ENCODE data around the gene PARD3. TPM values are rescaled to one million over a fixed set of nuclear protein-coding genes. Genes with fewer than 3 reads are reported as not detected.

PARD3 gene
- total RNA-seq, 2 experiments from 2014 or later = 2.2 to 2.8 TPM

DNA sequence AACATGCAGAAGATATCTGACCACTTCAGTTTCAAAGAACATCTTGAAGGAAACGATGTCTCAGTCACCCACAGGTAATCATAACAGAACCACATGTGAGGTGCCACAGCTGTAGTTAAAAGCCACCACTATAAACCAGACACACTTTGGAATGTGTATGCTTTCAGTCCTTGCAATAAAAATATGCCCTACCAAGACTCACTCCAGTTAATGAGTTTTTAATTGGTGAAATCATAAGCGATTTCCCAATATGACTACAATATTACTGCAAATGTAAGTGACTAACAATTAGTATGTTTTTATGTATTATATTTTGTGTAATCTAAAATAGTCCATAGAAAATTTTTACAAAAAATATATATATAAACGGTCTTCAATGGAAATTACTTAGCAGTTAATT lies 428.2 kb downstream of the PARD3 start:
- no peak overlapping the region for H3K4me3 Mint-ChIP-seq
- no peak overlapping the region for H3K27ac Mint-ChIP-seq
- intact Hi-C loops (cut with DNase I, micrococcal nuclease) = no loop called here
- no peaks in the 10 kb centered on the region for H3K36me3 Mint-ChIP-seq (ENCODE audit: low read depth)
- no peaks in the 10 kb centered on the region for H3K4me1 Mint-ChIP-seq
- no peaks in the 10 kb centered on the region for H3K27me3 Mint-ChIP-seq
- ATAC-seq = no peak
- DNase-seq = no peak
- ChIA-PET CTCF (interaction anchor here (0.6 kb wide), 1 partner anchor 1039 kb away, joined by 3 read pairs; no protein-coding TSS in a partner anchor), POLR2A (no interaction called here)
- no peaks in the 10 kb centered on the region for H3K9me3 Mint-ChIP-seq (ENCODE audit: low read depth)

DNA sequence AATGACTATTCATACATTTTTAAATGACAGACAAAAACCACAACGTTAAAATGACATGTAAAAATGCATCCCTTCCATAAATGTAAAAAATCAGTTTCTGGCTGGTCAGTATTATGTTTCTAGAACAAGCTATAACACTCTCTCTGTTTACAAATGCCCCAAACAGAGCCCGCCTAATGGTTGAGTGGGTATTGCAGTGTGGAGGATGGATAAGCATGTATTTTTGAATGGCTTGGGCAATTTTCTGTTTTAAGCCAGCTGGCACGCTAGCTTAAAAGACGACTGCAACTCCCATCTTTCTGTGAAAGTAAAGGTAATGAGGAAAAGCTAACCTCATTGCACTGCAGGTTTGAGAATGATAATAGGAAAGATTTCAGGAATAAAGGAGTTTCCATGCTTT lies 430.7 kb downstream of the PARD3 start:
- ChIA-PET CTCF (no interaction called here), POLR2A (no interaction called here)
- H3K4me1 Mint-ChIP-seq = no peaks in the 10 kb centered on the region
- no peak overlapping the region for H3K4me3 Mint-ChIP-seq
- H3K27ac Mint-ChIP-seq = no peak overlapping the region
- intact Hi-C loops (cut with DNase I, micrococcal nuclease) = no loop called here
- no peaks in the 10 kb centered on the region for H3K9me3 Mint-ChIP-seq (ENCODE audit: low read depth)
- no peaks in the 10 kb centered on the region for H3K36me3 Mint-ChIP-seq (ENCODE audit: low read depth)
- no peak for DNase-seq
- no peak for ATAC-seq
- no peaks in the 10 kb centered on the region for H3K27me3 Mint-ChIP-seq

DNA sequence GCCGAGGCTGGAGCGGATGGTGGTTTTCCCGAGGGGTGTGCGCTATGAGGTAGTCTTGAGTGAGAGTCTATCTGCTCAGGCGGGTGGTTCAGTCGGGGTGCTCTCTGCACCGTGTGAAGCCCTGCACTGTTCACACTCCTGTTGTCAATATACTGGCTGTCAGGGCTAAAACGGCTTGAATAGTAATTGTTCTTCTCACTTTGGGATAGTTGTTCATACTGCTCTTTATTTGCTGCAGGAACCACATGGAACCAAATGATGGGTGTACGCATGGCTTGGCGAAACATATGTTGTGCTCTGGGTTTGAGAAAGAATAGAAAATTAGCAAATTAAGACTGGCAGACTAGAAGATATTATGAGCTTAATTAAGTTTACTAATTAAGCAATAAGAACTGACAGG lies 432.5 kb downstream of the PARD3 start:
- ChIA-PET POLR2A (no interaction called here), CTCF (no interaction called here)
- no peaks in the 10 kb centered on the region for H3K4me1 Mint-ChIP-seq
- ATAC-seq (no peak), DNase-seq (no peak)
- no peaks in the 10 kb centered on the region for H3K27me3 Mint-ChIP-seq
- no peaks in the 10 kb centered on the region for H3K36me3 Mint-ChIP-seq (ENCODE audit: low read depth)
- intact Hi-C loops (cut with DNase I, micrococcal nuclease) = no loop called here
- H3K4me3 Mint-ChIP-seq = no peak overlapping the region
- H3K27ac Mint-ChIP-seq = no peak overlapping the region
- no peaks in the 10 kb centered on the region for H3K9me3 Mint-ChIP-seq (ENCODE audit: low read depth)

DNA sequence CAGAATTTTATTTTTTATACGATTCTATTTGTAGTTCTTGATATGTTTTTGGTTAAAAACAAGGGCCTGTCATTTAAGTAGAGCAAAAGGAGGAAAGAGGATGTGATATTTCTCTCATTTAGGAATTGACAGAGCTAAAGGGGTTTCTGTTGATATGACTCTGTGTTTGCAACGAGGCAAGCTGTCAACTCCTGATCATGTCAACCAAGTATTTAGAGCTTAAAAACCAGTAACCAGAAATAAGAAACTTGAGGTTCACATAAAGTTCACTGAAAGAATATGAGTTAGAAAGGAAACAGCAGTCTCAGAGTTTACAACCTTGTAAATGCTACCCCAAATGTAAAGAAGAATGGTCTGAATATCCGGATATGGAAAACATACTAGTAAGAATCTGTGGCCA lies 434.2 kb downstream of the PARD3 start:
- POLR2A ChIA-PET = no interaction called here
- Mint-ChIP-seq H3K27ac (no peak overlapping the region), H3K4me1 (no peaks in the 10 kb centered on the region), H3K4me3 (no peak overlapping the region), H3K36me3 (ENCODE audit: low read depth) (no peaks in the 10 kb centered on the region), H3K9me3 (ENCODE audit: low read depth) (no peaks in the 10 kb centered on the region), H3K27me3 (no peaks in the 10 kb centered on the region)
- ATAC-seq (no peak), DNase-seq (no peak)
- CTCF ChIA-PET = no interaction called here
- intact Hi-C loops (cut with DNase I, micrococcal nuclease) = no loop called here

DNA sequence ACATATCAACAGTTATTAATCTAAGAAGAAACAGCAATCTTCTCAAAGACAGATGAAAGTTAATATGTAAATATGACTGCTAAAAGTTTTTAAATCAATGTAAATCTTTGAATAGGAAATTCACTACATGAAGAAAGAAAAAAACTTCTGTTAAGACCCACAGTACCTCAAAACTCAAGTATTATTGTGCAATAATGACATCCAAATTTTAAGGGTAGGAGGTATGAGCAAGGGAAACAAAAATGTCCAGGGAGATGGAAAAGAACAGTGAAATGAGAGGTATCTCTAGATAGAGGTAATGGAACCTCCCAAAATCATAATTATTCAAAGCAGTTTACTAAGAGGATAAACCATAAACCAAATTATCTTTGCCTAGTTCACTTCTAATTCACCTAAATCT lies 436.8 kb downstream of the PARD3 start:
- no peak for ATAC-seq
- intact Hi-C loops (cut with DNase I, micrococcal nuclease) = no loop called here

GRCh38 chr10:34377833-34378232 lies 437.3 kb downstream of the PARD3 start:
- intact Hi-C loops (cut with DNase I, micrococcal nuclease) = no loop called here
- CTCF ChIA-PET = no interaction called here
- Mint-ChIP-seq H3K27me3 (peaks cover 2% of the 10 kb centered on the region), H3K4me3 (no peak overlapping the region), H3K27ac (no peak overlapping the region), H3K4me1 (peaks cover 5% of the 10 kb centered on the region), H3K36me3 (ENCODE audit: low read depth) (no peaks in the 10 kb centered on the region), H3K9me3 (ENCODE audit: low read depth) (no peaks in the 10 kb centered on the region)
- POLR2A ChIA-PET = interaction anchor here (0.6 kb wide), 1 partner anchor 35 kb away, joined by 4 read pairs; no protein-coding TSS in a partner anchor
- ATAC-seq = no peak
- no peak for DNase-seq

More for the DNA sequence above, 436.8 kb downstream of the PARD3 start:
- DNase-seq = no peak
- Mint-ChIP-seq H3K27ac (no peak overlapping the region), H3K9me3 (ENCODE audit: low read depth) (no peaks in the 10 kb centered on the region), H3K27me3 (peaks cover 2% of the 10 kb centered on the region), H3K36me3 (ENCODE audit: low read depth) (no peaks in the 10 kb centered on the region), H3K4me3 (no peak overlapping the region), H3K4me1 (peaks cover 5% of the 10 kb centered on the region)
- POLR2A ChIA-PET = interaction anchor here (0.6 kb wide), 1 partner anchor 35 kb away, joined by 4 read pairs; no protein-coding TSS in a partner anchor
- CTCF ChIA-PET = no interaction called here

DNA sequence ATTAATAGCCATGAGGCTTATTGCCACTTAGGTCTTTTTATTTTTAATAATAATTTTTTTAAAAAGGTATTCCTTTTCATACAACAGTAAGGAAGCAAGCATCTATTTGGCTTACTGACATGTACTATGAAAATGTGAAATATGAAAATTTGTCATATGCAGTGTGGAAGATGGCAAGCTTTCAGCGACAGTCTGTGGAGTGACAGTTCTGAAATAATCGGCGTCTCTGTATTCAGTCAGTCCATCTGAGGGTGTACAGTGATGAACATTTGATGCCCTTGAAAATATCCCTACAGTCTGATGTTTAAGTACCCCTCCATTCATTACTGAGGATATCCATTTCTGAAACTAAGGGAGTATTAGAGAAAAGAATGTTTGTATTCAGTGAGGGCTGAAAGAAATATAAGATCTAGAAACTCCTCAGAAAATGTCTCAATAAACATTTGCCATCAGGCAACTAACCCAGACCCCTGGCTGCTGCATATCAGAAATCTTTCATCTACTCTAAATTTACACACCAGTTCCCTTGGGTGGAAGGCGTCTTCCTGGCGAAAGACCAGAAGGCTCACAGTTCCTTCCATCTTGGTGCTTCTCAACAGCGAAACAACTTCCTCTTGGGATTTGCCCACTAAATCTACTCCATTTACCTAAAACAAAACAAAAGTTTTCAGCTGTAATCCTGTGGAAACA lies 440.6 kb downstream of the PARD3 start:
- H3K27ac Mint-ChIP-seq = no peak overlapping the region
- no peak overlapping the region for H3K4me3 Mint-ChIP-seq
- H3K27me3 Mint-ChIP-seq = peaks cover 2% of the 10 kb centered on the region
- ATAC-seq (no peak), DNase-seq (no peak)
- intact Hi-C loops (cut with DNase I, micrococcal nuclease) = no loop called here
- no peaks in the 10 kb centered on the region for H3K9me3 Mint-ChIP-seq (ENCODE audit: low read depth)
- ChIA-PET CTCF (no interaction called here), POLR2A (no interaction called here)
- H3K36me3 Mint-ChIP-seq (ENCODE audit: low read depth) = no peaks in the 10 kb centered on the region
- H3K4me1 Mint-ChIP-seq = peaks cover 9% of the 10 kb centered on the region

DNA sequence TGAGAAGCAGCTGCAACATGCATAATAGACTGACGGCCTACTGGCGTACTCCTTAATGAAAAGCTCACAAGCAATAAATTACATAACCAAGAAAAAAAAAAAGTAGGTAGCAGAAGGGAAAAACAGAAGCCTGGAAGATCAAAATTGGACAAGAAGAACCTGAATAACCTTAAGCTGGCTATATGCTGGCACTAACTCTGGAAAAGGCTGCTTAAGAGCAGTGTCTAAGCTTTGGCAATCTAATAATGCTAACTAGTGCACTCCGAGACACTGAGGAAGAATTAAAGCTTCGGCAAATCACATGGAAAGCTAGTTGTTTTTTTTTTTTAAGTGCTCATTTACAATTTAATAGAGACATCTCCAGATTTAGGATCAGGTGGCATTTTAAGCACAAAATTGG lies 441.9 kb downstream of the PARD3 start:
- DNase-seq = no peak
- H3K4me1 Mint-ChIP-seq = peaks cover 10% of the 10 kb centered on the region
- intact Hi-C loops (cut with DNase I, micrococcal nuclease) = no loop called here
- POLR2A ChIA-PET = no interaction called here
- no peak for ATAC-seq
- H3K36me3 Mint-ChIP-seq (ENCODE audit: low read depth) = no peaks in the 10 kb centered on the region
- H3K27me3 Mint-ChIP-seq = peaks cover 2% of the 10 kb centered on the region
- H3K27ac Mint-ChIP-seq = no peak overlapping the region
- no peaks in the 10 kb centered on the region for H3K9me3 Mint-ChIP-seq (ENCODE audit: low read depth)
- CTCF ChIA-PET = interaction anchor here (0.6 to 0.9 kb wide), 3 partner anchors 9 to 461 kb away, joined by 3 to 4 read pairs (median 3); no protein-coding TSS in a partner anchor
- H3K4me3 Mint-ChIP-seq = no peak overlapping the region

GRCh38 chr10:34372509-34372908 lies 442.6 kb downstream of the PARD3 start:
- ATAC-seq = no peak
- H3K4me3 Mint-ChIP-seq = no peak overlapping the region
- ChIA-PET CTCF (interaction anchor here (0.9 kb wide), 1 partner anchor 8 kb away, joined by 3 read pairs; no protein-coding TSS in a partner anchor), POLR2A (no interaction called here)
- H3K27me3 Mint-ChIP-seq = peaks cover 4% of the 10 kb centered on the region
- no peak overlapping the region for H3K27ac Mint-ChIP-seq
- H3K36me3 Mint-ChIP-seq (ENCODE audit: low read depth) = no peaks in the 10 kb centered on the region
- intact Hi-C loops (cut with DNase I, micrococcal nuclease) = no loop called here
- DNase-seq = no peak
- no peaks in the 10 kb centered on the region for H3K9me3 Mint-ChIP-seq (ENCODE audit: low read depth)
- peaks cover 10% of the 10 kb centered on the region for H3K4me1 Mint-ChIP-seq

- POLR2A ChIA-PET = no interaction called here
- H3K9me3 Mint-ChIP-seq (ENCODE audit: low read depth) = no peaks in the 10 kb centered on the region
- DNase-seq (no peak), ATAC-seq (no peak)
- CTCF ChIA-PET = interaction anchor here (0.6 kb wide), 2 partner anchors 111 to 142 kb away, joined by 3 read pairs; no protein-coding TSS in a partner anchor
- no peak overlapping the region for H3K4me3 Mint-ChIP-seq
- no peak overlapping the region for H3K27ac Mint-ChIP-seq
- peaks cover 4% of the 10 kb centered on the region for H3K27me3 Mint-ChIP-seq
- intact Hi-C loops (cut with DNase I, micrococcal nuclease) = no loop called here
- H3K36me3 Mint-ChIP-seq (ENCODE audit: low read depth) = no peaks in the 10 kb centered on the region
- peaks cover 10% of the 10 kb centered on the region for H3K4me1 Mint-ChIP-seq
Measured at GRCh38 chr10:34370126-34370525, 445.0 kb downstream of the PARD3 start.

- no peak overlapping the region for H3K27ac Mint-ChIP-seq
- no peaks in the 10 kb centered on the region for H3K9me3 Mint-ChIP-seq (ENCODE audit: low read depth)
- CTCF ChIA-PET = no interaction called here
- ATAC-seq (no peak), DNase-seq (no peak)
- POLR2A ChIA-PET = no interaction called here
- no peak overlapping the region for H3K4me3 Mint-ChIP-seq
- peaks cover 2% of the 10 kb centered on the region for H3K27me3 Mint-ChIP-seq
- intact Hi-C loops (cut with DNase I, micrococcal nuclease) = no loop called here
- H3K36me3 Mint-ChIP-seq (ENCODE audit: low read depth) = no peaks in the 10 kb centered on the region
- H3K4me1 Mint-ChIP-seq = peaks cover 4% of the 10 kb centered on the region
Measured at GRCh38 chr10:34369120-34369519, 446.0 kb downstream of the PARD3 start.

DNA sequence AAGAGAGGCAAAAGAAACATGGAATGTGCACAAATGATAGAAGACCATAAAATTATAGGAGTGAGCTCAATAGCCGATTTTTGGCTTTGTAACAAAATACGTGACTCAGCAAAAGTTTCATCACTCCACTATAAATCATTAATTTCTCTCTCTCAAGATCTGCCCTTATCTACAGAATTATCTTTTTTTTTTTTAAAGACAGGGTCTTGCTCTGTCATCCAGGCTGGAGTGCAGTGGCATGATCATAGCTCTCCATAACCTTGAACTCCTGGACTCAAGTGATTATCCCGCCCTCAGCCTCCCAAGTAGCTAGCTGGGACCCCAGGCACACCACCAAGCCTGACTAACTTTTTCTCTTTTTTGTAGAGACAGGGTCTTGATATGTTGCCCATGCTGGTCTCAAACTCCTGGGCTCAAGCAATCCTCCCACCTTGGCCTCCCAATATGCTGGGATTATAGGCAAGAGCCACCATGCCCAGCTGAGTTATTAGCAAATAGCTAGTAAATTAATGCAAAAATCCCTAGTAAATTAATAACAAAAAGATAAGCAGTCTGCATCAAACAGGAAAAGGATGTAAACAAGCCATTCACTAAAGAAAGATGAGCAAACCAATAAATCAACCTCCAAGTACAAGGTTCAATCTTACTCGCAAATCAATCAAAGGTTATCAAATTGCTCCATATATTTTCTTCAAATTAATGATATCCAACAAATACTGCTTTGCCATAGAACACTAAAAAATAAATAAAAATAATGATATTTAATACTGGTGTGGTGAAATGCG lies 450.7 kb downstream of the PARD3 start:
- no peak for DNase-seq
- no peak overlapping the region for H3K4me3 Mint-ChIP-seq
- CTCF ChIA-PET = interaction anchor here (0.6 to 1.2 kb wide), 2 partner anchors 9 to 380 kb away, joined by 3 read pairs; no protein-coding TSS in a partner anchor
- intact Hi-C loops (cut with DNase I, micrococcal nuclease) = no loop called here
- H3K4me1 Mint-ChIP-seq = no peaks in the 10 kb centered on the region
- H3K36me3 Mint-ChIP-seq (ENCODE audit: low read depth) = no peaks in the 10 kb centered on the region
- no peak overlapping the region for H3K27ac Mint-ChIP-seq
- no peak for ATAC-seq
- peaks cover 2% of the 10 kb centered on the region for H3K27me3 Mint-ChIP-seq
- POLR2A ChIA-PET = no interaction called here
- no peaks in the 10 kb centered on the region for H3K9me3 Mint-ChIP-seq (ENCODE audit: low read depth)

All from activated CD4-positive, alpha-beta T cell treated with anti-CD3 and anti-CD28 coated beads for 36 hours (primary cell).